K562 (cell line): ENCODE measurements around the gene CCDC136.

ENCODE experiments used
- CREB1 ChIP-seq, 2 experiments: sonication (generic) in 1 of 2; formaldehyde crosslinking in 1 of 2; IDR thresholded peaks; 2 replicates each; pipeline versions ENCODE4 v1.6.1 to v1.8.0; 2012 to 2022; ENCODE audit warnings: inconsistent platforms in 1 of 2, mild to moderate bottlenecking in 1 of 2, missing genetic modification reagents in 1 of 2, moderate library complexity in 1 of 2
- EP300 ChIP-seq: IDR thresholded peaks from 2 replicates; pipeline ENCODE4 v1.6.1; 2012; ENCODE audit warnings: low read length, improper control_type of control experiment
- EZH2 ChIP-seq: IDR thresholded peaks from 2 replicates; pipeline ENCODE4 v1.6.1; 2012; ENCODE audit warnings: low read depth, mild to moderate bottlenecking, inconsistent platforms, low read length, borderline replicate concordance
- NR2C2 ChIP-seq, 2 experiments: fragments of 200-800 bp in 1 of 2; sonication (Bioruptor generic) in 1 of 2; sonication (generic) in 1 of 2; formaldehyde crosslinking in 1 of 2; IDR thresholded peaks; 2 replicates each; pipeline versions ENCODE4 v1.6.1 to v1.8.0; 2016 to 2022; ENCODE audit warnings: mild to moderate bottlenecking in 1 of 2, missing compliant biosample characterization in 1 of 2, missing genetic modification characterization in 1 of 2, missing genetic modification reagents in 1 of 2
- POLR2A ChIP-seq: fragments of 450-650 bp; conservative IDR thresholded peaks from 2 replicates; pipeline ENCODE4 v1.6.1; 2016
- PTBP1 ChIP-seq: fragments of 200-400 bp; formaldehyde crosslinking; IDR thresholded peaks from 2 replicates; pipeline ENCODE4 v1.6.1; 2017; ENCODE audit warnings: low read depth, low read length
- TF ChIP-seq, protein P1 (sequence below), 3 experiments: fragments of 200-800 bp in 1 of 3; fragments of 250-450 bp in 1 of 3; fragments of 450-650 bp in 1 of 3; sonication (Bioruptor Pico) in 1 of 3; sonication (Bioruptor generic) in 1 of 3; formaldehyde crosslinking in 1 of 3; IDR thresholded peaks; 2 replicates each; pipeline versions ENCODE4 v1.6.1 to v1.8.0; 2016 to 2022; ENCODE audit warnings: mild to moderate bottlenecking in 2 of 3, missing genetic modification characterization in 2 of 3, missing compliant biosample characterization in 1 of 3, moderate library complexity in 1 of 3

DNA sequence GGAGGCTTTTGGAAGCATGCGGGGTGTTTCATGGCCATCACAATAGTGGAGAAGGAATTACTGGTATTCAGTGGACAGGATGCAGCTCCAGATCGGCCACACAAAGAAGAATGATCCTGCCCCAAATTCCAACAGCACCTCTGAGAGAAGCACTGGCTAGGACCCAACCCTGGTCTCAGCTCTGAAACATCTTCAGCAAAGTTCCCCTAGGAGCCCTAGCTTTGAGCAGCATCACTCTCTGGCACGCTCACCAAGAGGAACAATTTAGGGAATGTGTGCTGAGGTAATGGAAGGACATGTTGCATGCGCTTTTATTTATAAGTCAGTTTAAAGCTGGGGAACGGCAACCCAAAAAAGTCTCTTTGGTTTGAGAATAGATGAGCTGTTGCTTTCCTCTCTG, 10.6 kb upstream of the CCDC136 start:
- no peak for TF ChIP-seq EZH2
- TF ChIP-seq EP300: no peak
- TF ChIP-seq POLR2A: no peak
- TF ChIP-seq, protein P1, sequence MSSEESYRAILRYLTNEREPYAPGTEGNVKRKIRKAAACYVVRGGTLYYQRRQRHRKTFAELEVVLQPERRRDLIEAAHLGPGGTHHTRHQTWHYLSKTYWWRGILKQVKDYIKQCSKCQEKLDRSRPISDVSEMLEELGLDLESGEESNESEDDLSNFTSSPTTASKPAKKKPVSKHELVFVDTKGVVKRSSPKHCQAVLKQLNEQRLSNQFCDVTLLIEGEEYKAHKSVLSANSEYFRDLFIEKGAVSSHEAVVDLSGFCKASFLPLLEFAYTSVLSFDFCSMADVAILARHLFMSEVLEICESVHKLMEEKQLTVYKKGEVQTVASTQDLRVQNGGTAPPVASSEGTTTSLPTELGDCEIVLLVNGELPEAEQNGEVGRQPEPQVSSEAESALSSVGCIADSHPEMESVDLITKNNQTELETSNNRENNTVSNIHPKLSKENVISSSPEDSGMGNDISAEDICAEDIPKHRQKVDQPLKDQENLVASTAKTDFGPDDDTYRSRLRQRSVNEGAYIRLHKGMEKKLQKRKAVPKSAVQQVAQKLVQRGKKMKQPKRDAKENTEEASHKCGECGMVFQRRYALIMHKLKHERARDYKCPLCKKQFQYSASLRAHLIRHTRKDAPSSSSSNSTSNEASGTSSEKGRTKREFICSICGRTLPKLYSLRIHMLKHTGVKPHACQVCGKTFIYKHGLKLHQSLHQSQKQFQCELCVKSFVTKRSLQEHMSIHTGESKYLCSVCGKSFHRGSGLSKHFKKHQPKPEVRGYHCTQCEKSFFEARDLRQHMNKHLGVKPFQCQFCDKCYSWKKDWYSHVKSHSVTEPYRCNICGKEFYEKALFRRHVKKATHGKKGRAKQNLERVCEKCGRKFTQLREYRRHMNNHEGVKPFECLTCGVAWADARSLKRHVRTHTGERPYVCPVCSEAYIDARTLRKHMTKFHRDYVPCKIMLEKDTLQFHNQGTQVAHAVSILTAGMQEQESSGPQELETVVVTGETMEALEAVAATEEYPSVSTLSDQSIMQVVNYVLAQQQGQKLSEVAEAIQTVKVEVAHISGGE (CRISPR knock-in tag; IDR thresholded peaks at IDR 0.05): no peak
- TF ChIP-seq NR2C2 (CRISPR knock-in tag; IDR thresholded peaks at IDR 0.05): no peak
- TF ChIP-seq NR2C2 (tag; IDR thresholded peaks at IDR 0.05): no peak
- TF ChIP-seq CREB1 (IDR thresholded peaks at IDR 0.05): no peak
- TF ChIP-seq CREB1 (CRISPR knock-in tag; IDR thresholded peaks at IDR 0.05): no peak
- TF ChIP-seq PTBP1: no peak
